PC-9 (cell line): ENCODE data around the gene SRPK2. TPM values are rescaled to one million over a fixed set of nuclear protein-coding genes. Genes with fewer than 3 reads are reported as not detected.
A peak's percentile ranks its signal among the peaks of the same experiment; 100 is the strongest.
"Not testable (repeated sequence)": the region's sequence is repeated elsewhere in the genome, so short reads cannot be mapped to it uniquely, and the experiment has no call there.

ENCODE experiments used
- BruUV-seq: library from RNA; stranded (reverse); fragments of 400-500 nt; replicated peaks from 2 replicates; lab custom pipeline; 2021; lab: Mats Ljungman, UMichigan
- CTCF ChIA-PET: fragments of 300-600 bp; sonication (Branson Sonifier 250); formaldehyde crosslinking; loops from one replicate; lab custom pipeline; 2022; ENCODE audit warnings: antibody characterized with exemption; lab: Charles Lee
- POLR2A ChIA-PET: fragments of 300-600 bp; sonication (Branson Sonifier 250); formaldehyde crosslinking; loops from one replicate; lab custom pipeline; 2022; ENCODE audit warnings: antibody characterized with exemption; ENCODE audit not compliant: unreplicated experiment; lab: Charles Lee
- DNase-seq, 2 experiments: peaks; one replicate each; pipeline versions ENCODE4 v3.0.0 to v3.0.0-alpha.2; 2015 to 2022; ENCODE audit warnings: mixed read lengths in 1 of 2
- H2AFZ ChIP-seq: fragments of 200-600 bp; sonication (generic); 2 replicates; pipeline ENCODE4 v1.8.1; 2017; ENCODE audit warnings: antibody characterized with exemption
- H3F3A ChIP-seq: fragments of 200-600 bp; sonication (generic); 2 replicates; pipeline ENCODE4 v1.8.1; 2017; ENCODE audit warnings: antibody characterized with exemption, mild to moderate bottlenecking, low read depth; ENCODE audit not compliant: insufficient read depth
- H3K27ac ChIP-seq: fragments of 200-600 bp; sonication (generic); 2 replicates; pipeline ENCODE4 v1.6.1; 2016; ENCODE audit warnings: mixed run types
- H3K27me3 ChIP-seq: fragments of 200-600 bp; sonication (generic); 2 replicates; pipeline ENCODE4 v1.6.1; 2016; ENCODE audit warnings: low read depth, mixed run types; ENCODE audit not compliant: insufficient read depth
- H3K36me3 ChIP-seq: fragments of 200-600 bp; sonication (generic); 2 replicates; pipeline ENCODE4 v1.6.1; 2016; ENCODE audit warnings: low read depth, mixed run types
- H3K4me1 ChIP-seq: fragments of 200-600 bp; sonication (generic); replicated peaks from 2 replicates; pipeline ENCODE4 v1.6.1; 2016; ENCODE audit warnings: mixed run types; ENCODE audit not compliant: insufficient read depth
- H3K4me2 ChIP-seq: fragments of 200-600 bp; sonication (generic); 2 replicates; pipeline ENCODE4 v1.6.1; 2017; ENCODE audit warnings: mixed run types
- H3K4me3 ChIP-seq: fragments of 200-600 bp; sonication (generic); 2 replicates; pipeline ENCODE4 v1.6.1; 2016; ENCODE audit warnings: mixed run types
- H3K79me2 ChIP-seq: fragments of 200-600 bp; sonication (generic); 2 replicates; pipeline ENCODE4 v1.6.1; 2017; ENCODE audit warnings: low read depth, mixed run types
- H3K9me2 ChIP-seq: fragments of 200-600 bp; sonication (generic); 2 replicates; pipeline ENCODE4 v1.8.1; 2017; ENCODE audit warnings: mild to moderate bottlenecking; ENCODE audit not compliant: insufficient read depth
- H3K9me3 ChIP-seq: fragments of 200-600 bp; sonication (generic); 2 replicates; pipeline ENCODE4 v1.8.1; 2016; ENCODE audit warnings: low read depth; ENCODE audit not compliant: insufficient read depth
- H4K20me1 ChIP-seq: fragments of 200-600 bp; sonication (generic); 2 replicates; pipeline ENCODE4 v1.8.1; 2017; ENCODE audit not compliant: insufficient read depth
- CTCF ChIP-seq: fragments of 200-600 bp; sonication (generic); conservative IDR thresholded peaks from 2 replicates; pipeline ENCODE4 v1.6.1; 2017; ENCODE audit warnings: mixed run types, antibody characterized with exemption, mild to moderate bottlenecking, moderate library complexity
- EZH2 ChIP-seq: fragments of 200-600 bp; sonication (generic); IDR thresholded peaks from 2 replicates; pipeline ENCODE4 v1.8.0; 2017; ENCODE audit warnings: antibody characterized with exemption, low read depth
- intact Hi-C: fragments of 100-400 bp; cut with micrococcal nuclease; formaldehyde crosslinking; loops from one replicate; pipeline ENCODE4 v1.10.0; 2022; ENCODE audit not compliant: unreplicated experiment
- total RNA-seq: library from RNA; stranded (reverse); gene quantifications from 2 replicates; pipeline ENCODE4 v1.2.3, GENCODE V29; 2021

Gene SRPK2
- total RNA-seq, 1 experiment from 2014 or later = 60.6 TPM

- Histone ChIP-seq H3K36me3 (no peaks in the 10 kb centered on the region), H3K27me3 (no peaks in the 10 kb centered on the region), H3K9me3 (no peaks in the 10 kb centered on the region), H3K79me2 (0 out of 2 replicates have a peak, but pooled peaks cover 27% of the 10 kb centered on the region), H3K4me3 (no peak overlapping the region), H3K4me1 (no peaks in the 10 kb centered on the region), H2AFZ (no peak overlapping the region), H3F3A (no peaks in the 10 kb centered on the region), H3K9me2 (no peaks in the 10 kb centered on the region), H3K4me2 (no peak overlapping the region), H3K27ac (no peak overlapping the region), H4K20me1 (no peaks in the 10 kb centered on the region; the same call in 1 of the 2 replicates)
- POLR2A ChIA-PET = no interaction called here
- no TSS peak for BruUV-seq
- peak in 1 of 2 experiments; percentile 37 for DNase-seq
- intact Hi-C loops = no loop called here
- CTCF ChIA-PET = no interaction called here
- TF ChIP-seq EZH2 = no peak
- TF ChIP-seq CTCF = no peak
Observed at GRCh38 chr7:105352018-105352612, 36.6 kb downstream of the SRPK2 start.

GRCh38 chr7:105350906-105351305 lies 37.8 kb downstream of the SRPK2 start:
- ChIA-PET CTCF (interaction anchor here (0.6 kb wide), 1 partner anchor 33 kb away, joined by 6 read pairs; no protein-coding TSS in a partner anchor), POLR2A (no interaction called here)
- H3K4me1 ChIP-seq = no peaks in the 10 kb centered on the region
- H3K9me3 ChIP-seq = no peaks in the 10 kb centered on the region
- 0 out of 2 replicates have a peak, but pooled peaks cover 27% of the 10 kb centered on the region for H3K79me2 ChIP-seq
- H3F3A ChIP-seq = no peaks in the 10 kb centered on the region
- H4K20me1 ChIP-seq = peaks cover 6% of the 10 kb centered on the region; the same call in 1 of the 2 replicates
- H3K27me3 ChIP-seq = no peaks in the 10 kb centered on the region
- no TSS peak for BruUV-seq
- no peak for DNase-seq
- H3K4me3 ChIP-seq = no peak overlapping the region
- TF ChIP-seq CTCF (no peak), EZH2 (no peak)
- no peaks in the 10 kb centered on the region for H3K9me2 ChIP-seq
- intact Hi-C loops = no loop called here
- no peak overlapping the region for H3K4me2 ChIP-seq
- H2AFZ ChIP-seq = no peak overlapping the region
- no peak overlapping the region for H3K27ac ChIP-seq
- no peaks in the 10 kb centered on the region for H3K36me3 ChIP-seq

- BruUV-seq, H3F3A ChIP-seq, H3K27me3 ChIP-seq, POLR2A ChIA-PET, H3K9me3 ChIP-seq, CTCF ChIA-PET, H3K4me3 ChIP-seq, intact Hi-C loops, DNase-seq, H2AFZ ChIP-seq, H3K4me1 ChIP-seq, H3K36me3 ChIP-seq, H3K27ac ChIP-seq, H3K4me2 ChIP-seq, H4K20me1 ChIP-seq, H3K9me2 ChIP-seq: not testable (repeated sequence)
- H3K79me2 ChIP-seq = 0 out of 2 replicates have a peak, but pooled peaks cover 15% of the 10 kb centered on the region
Observed at GRCh38 chr7:105348177-105348576, 40.5 kb downstream of the SRPK2 start.
